Neutrophil (primary cell): ENCODE measurements around the gene DEPDC1B.
"Not testable (repeated sequence)": the region's sequence is repeated elsewhere in the genome, so short reads cannot be mapped to it uniquely, and the experiment has no call there.

Experiments
- H3K27ac ChIP-seq: fragments of 200-600 bp; sonication (generic); 2 replicates; pipeline ENCODE4 v1.5.1; 2016; ENCODE audit warnings: mild to moderate bottlenecking, moderate library complexity
- H3K27me3 ChIP-seq: fragments of 200-600 bp; sonication (generic); 2 replicates; pipeline ENCODE4 v1.6.0; 2016; ENCODE audit warnings: mild to moderate bottlenecking
- H3K36me3 ChIP-seq: fragments of 200-600 bp; sonication (generic); 2 replicates; pipeline ENCODE4 v1.5.1; 2017
- H3K4me1 ChIP-seq, 2 experiments: fragments of 200-600 bp in 1 of 2; sonication (generic) in 1 of 2; 1 replicate in 1 of 2; 2 replicates in 1 of 2; pipeline versions ENCODE4 v1.5.1 to v1.6.1; 2013 to 2016; ENCODE audit warnings: low read depth in 1 of 2, low read length in 1 of 2, mild to moderate bottlenecking in 1 of 2, moderate library complexity in 1 of 2; ENCODE audit not compliant: control insufficient read depth in 1 of 2, insufficient read depth in 1 of 2
- H3K4me3 ChIP-seq, 2 experiments: fragments of 200-600 bp in 1 of 2; sonication (generic) in 1 of 2; 1 replicate in 1 of 2; 2 replicates in 1 of 2; pipeline ENCODE4 v1.5.1; 2013 to 2016; ENCODE audit warnings: low read depth in 1 of 2, low read length in 1 of 2, mild to moderate bottlenecking in 1 of 2, moderate library complexity in 1 of 2
- H3K9me3 ChIP-seq: fragments of 200-600 bp; sonication (generic); 2 replicates; pipeline ENCODE4 v1.5.1; 2016
- TF ChIP-seq, protein P1 (sequence below): fragments of 200-600 bp; sonication (generic); IDR thresholded peaks from 2 replicates; pipeline ENCODE4 v1.5.1; 2016; ENCODE audit warnings: antibody characterized with exemption

The DEPDC1B gene

DNA sequence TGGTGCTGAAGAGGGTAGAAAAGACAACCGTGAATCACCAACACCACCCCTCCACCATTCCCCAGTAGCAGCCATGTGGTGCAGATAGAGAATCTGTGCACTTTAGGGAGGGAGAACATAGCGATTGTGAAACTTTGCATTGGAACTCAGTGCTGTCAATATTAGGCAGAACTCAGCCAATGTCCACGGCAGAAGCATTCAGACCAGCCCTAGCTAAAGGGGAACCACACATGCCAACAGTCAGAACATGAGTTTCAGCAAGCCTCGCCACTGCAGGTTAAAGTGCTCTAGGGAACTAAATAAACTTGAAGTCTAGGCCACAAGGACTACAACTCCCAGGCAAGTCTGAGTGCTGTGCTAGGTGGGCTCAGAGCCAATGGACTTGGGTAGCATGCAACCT, 38.5 kb upstream of the DEPDC1B start:
- H3K36me3 ChIP-seq = no peaks in the 10 kb centered on the region
- no peaks in the 10 kb centered on the region for H3K9me3 ChIP-seq
- H3K4me3 ChIP-seq = no peak overlapping the region
- no peaks in the 10 kb centered on the region for H3K4me1 ChIP-seq
- H3K27ac ChIP-seq = no peak overlapping the region
- H3K27me3 ChIP-seq = no peaks in the 10 kb centered on the region
- TF ChIP-seq, protein P1, sequence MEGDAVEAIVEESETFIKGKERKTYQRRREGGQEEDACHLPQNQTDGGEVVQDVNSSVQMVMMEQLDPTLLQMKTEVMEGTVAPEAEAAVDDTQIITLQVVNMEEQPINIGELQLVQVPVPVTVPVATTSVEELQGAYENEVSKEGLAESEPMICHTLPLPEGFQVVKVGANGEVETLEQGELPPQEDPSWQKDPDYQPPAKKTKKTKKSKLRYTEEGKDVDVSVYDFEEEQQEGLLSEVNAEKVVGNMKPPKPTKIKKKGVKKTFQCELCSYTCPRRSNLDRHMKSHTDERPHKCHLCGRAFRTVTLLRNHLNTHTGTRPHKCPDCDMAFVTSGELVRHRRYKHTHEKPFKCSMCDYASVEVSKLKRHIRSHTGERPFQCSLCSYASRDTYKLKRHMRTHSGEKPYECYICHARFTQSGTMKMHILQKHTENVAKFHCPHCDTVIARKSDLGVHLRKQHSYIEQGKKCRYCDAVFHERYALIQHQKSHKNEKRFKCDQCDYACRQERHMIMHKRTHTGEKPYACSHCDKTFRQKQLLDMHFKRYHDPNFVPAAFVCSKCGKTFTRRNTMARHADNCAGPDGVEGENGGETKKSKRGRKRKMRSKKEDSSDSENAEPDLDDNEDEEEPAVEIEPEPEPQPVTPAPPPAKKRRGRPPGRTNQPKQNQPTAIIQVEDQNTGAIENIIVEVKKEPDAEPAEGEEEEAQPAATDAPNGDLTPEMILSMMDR = no peak

DNA sequence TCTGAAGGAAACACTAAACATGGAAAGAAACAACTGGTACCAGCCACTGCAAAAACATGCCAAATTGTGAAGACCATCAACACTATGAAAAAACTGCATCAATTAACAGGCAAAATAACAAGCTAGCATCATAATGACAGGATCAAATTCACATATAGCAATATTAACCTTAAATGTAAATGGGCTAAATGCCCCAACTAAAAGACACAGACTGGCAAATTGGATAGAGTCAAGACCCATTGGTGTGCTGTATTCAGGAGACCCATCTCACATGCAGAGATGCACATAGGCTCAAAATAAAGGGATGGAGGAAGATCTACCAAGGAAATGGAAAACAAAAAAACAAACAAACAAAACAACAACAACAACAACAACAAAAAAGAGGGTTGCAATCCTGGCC, 30.9 kb upstream of the DEPDC1B start:
- not testable (repeated sequence) for H3K9me3 ChIP-seq, H3K27ac ChIP-seq, H3K4me3 ChIP-seq, H3K36me3 ChIP-seq, H3K4me1 ChIP-seq, H3K27me3 ChIP-seq

- Histone ChIP-seq H3K9me3 (no peaks in the 10 kb centered on the region), H3K27ac (no peak overlapping the region), H3K4me3 (no peak overlapping the region), H3K36me3 (no peaks in the 10 kb centered on the region), H3K27me3 (no peaks in the 10 kb centered on the region), H3K4me1 (no peaks in the 10 kb centered on the region)
- TF ChIP-seq, protein P1 = no peak
These were observed 27.2 kb upstream of the DEPDC1B start for GRCh38 chr5:60727033-60727679.

GRCh38 chr5:60724126-60724525, 24.2 kb upstream of the DEPDC1B start:
- Histone ChIP-seq H3K4me3 (no peak overlapping the region), H3K36me3 (no peaks in the 10 kb centered on the region), H3K4me1 (no peaks in the 10 kb centered on the region), H3K9me3 (no peaks in the 10 kb centered on the region), H3K27me3 (no peaks in the 10 kb centered on the region), H3K27ac (no peak overlapping the region)
- TF ChIP-seq, protein P1 = no peak

- Histone ChIP-seq H3K4me3 (no peak overlapping the region), H3K4me1 (no peaks in the 10 kb centered on the region), H3K36me3 (no peaks in the 10 kb centered on the region), H3K27ac (no peak overlapping the region), H3K9me3 (no peaks in the 10 kb centered on the region), H3K27me3 (no peaks in the 10 kb centered on the region)
- TF ChIP-seq, protein P1 = no peak
These were observed 22.4 kb upstream of the DEPDC1B start for GRCh38 chr5:60722416-60722815.

- Histone ChIP-seq H3K27me3 (no peaks in the 10 kb centered on the region), H3K9me3 (no peaks in the 10 kb centered on the region), H3K4me3 (no peak overlapping the region), H3K27ac (no peak overlapping the region), H3K4me1 (no peaks in the 10 kb centered on the region), H3K36me3 (no peaks in the 10 kb centered on the region)
- TF ChIP-seq, protein P1 = no peak
These were observed 19.4 kb upstream of the DEPDC1B start for GRCh38 chr5:60719329-60719728.
